Fibroblast of the aortic adventitia (primary cell): ENCODE data around the gene DNAJC5G. TPM values are rescaled to one million over a fixed set of nuclear protein-coding genes. Genes with fewer than 3 reads are reported as not detected.
"Not testable (repeated sequence)": the region's sequence is repeated elsewhere in the genome, so short reads cannot be mapped to it uniquely, and the experiment has no call there.

Experiments
- DNase-seq: peaks from one replicate; pipeline ENCODE4 v3.0.0-alpha.2; 2010; ENCODE audit warnings: low read depth
- H3K4me3 ChIP-seq: 2 replicates; pipeline ENCODE4 v1.5.1; 2011; ENCODE audit warnings: low read depth, mild to moderate bottlenecking, control low read depth, low read length, moderate library complexity
- CTCF ChIP-seq: IDR thresholded peaks from 2 replicates; pipeline ENCODE4 v1.5.1; 2011; ENCODE audit warnings: mild to moderate bottlenecking, low read length, control low read depth, inconsistent platforms; ENCODE audit not compliant: insufficient read depth
- total RNA-seq: library from RNA; depleted of rRNA; stranded (reverse); fragments of >200 nt; gene quantifications from 2 replicates; pipeline ENCODE4 v1.2.3, GENCODE V29; 2012; ENCODE audit warnings: low replicate concordance

DNAJC5G gene
- total RNA-seq, 1 donor, result not detected

GRCh38 chr2:27288610-27289009, 13.4 kb downstream of the DNAJC5G start:
- TF ChIP-seq CTCF, result no peak

GRCh38 chr2:27290549-27290948, 15.3 kb downstream of the DNAJC5G start:
- TF ChIP-seq CTCF, result no peak
- no peak overlapping the region for H3K4me3 ChIP-seq
- DNase-seq, result no peak

More at GRCh38 chr2:27288610-27289009, 13.4 kb downstream of the DNAJC5G start:
- H3K4me3 ChIP-seq, result no peak overlapping the region
- no peak for DNase-seq

GRCh38 chr2:27291865-27292264, 16.6 kb downstream of the DNAJC5G start:
- no peak overlapping the region for H3K4me3 ChIP-seq
- peak; percentile 47 for DNase-seq
- peak; percentile 5 for TF ChIP-seq CTCF

GRCh38 chr2:27294928-27295327, 19.7 kb downstream of the DNAJC5G start:
- TF ChIP-seq CTCF, result no peak
- no peak overlapping the region for H3K4me3 ChIP-seq
- no peak for DNase-seq

- DNase-seq, result peak; percentile 66
Observed at GRCh38 chr2:27296481-27296880, 21.2 kb downstream of the DNAJC5G start.

GRCh38 chr2:27297195-27297594, 22.0 kb downstream of the DNAJC5G start:
- DNase-seq, result no peak
- no peak overlapping the region for H3K4me3 ChIP-seq
- TF ChIP-seq CTCF, result no peak

More at GRCh38 chr2:27296481-27296880, 21.2 kb downstream of the DNAJC5G start:
- H3K4me3 ChIP-seq, result no peak overlapping the region
- TF ChIP-seq CTCF, result no peak

- no peak overlapping the region for H3K4me3 ChIP-seq
- no peak for DNase-seq
- TF ChIP-seq CTCF, result no peak
Observed at GRCh38 chr2:27298391-27299080, 23.3 kb downstream of the DNAJC5G start.

- not testable (repeated sequence) for DNase-seq, H3K4me3 ChIP-seq
Observed at GRCh38 chr2:27300606-27301005, 25.4 kb downstream of the DNAJC5G start.
